Peyer's patch (tissue), 4 donors: ENCODE data around the gene AOC1. TPM values are rescaled to one million over a fixed set of nuclear protein-coding genes. Genes with fewer than 3 reads are reported as not detected.
A peak's percentile ranks its signal among the peaks of the same experiment; 100 is the strongest.

ENCODE experiments used
- DNase-seq, 3 donors: peaks; one replicate each; pipeline ENCODE4 v3.0.0-alpha.2; 2017 to 2019
- H3K27ac ChIP-seq, 4 donors: fragments of 200-600 bp; sonication (generic); one replicate each; pipeline ENCODE4 v1.5.1; 2016 to 2019
- H3K27me3 ChIP-seq, 2 donors: fragments of 200-600 bp; sonication (generic); one replicate each; pipeline ENCODE4 v1.5.1; 2019
- H3K36me3 ChIP-seq, 3 donors: fragments of 200-600 bp; sonication (generic); one replicate each; pipeline ENCODE4 v1.5.1; 2016 to 2019
- H3K4me1 ChIP-seq, 4 donors: fragments of 200-600 bp; sonication (generic); one replicate each; pipeline ENCODE4 v1.5.1; 2016 to 2019
- H3K4me3 ChIP-seq, 4 donors: fragments of 200-600 bp; sonication (generic); 1 replicate in 3 of 4; 2 replicates in 1 of 4; pipeline ENCODE4 v1.5.1; 2016 to 2019; ENCODE audit warnings: mild to moderate bottlenecking in 1 of 4
- H3K9me3 ChIP-seq, 4 donors: fragments of 200-600 bp; sonication (generic); one replicate each; pipeline ENCODE4 v1.5.1; 2016 to 2019; ENCODE audit warnings: mild to moderate bottlenecking in 1 of 4
- POLR2A ChIP-seq, 2 donors: fragments of 450-650 bp; IDR thresholded peaks; one replicate each; pipeline ENCODE4 v1.5.1; 2017; ENCODE audit warnings: antibody characterized with exemption in 2 of 2, mild to moderate bottlenecking in 2 of 2, moderate library complexity in 2 of 2
- total RNA-seq, 4 donors: library from RNA; depleted of rRNA; stranded (reverse); fragments of >200 nt; gene quantifications; one replicate each; pipeline ENCODE4 v1.1.0, GENCODE V29; 2016
- TF ChIP-seq, protein P1 (sequence below), 6 experiments: fragments of 450-650 bp in 4 of 6; fragments of 200-600 bp in 2 of 6; sonication (generic) in 1 of 6; IDR thresholded peaks; one replicate each; pipeline ENCODE4 v1.5.1; 2017 to 2019; ENCODE audit warnings: antibody characterized with exemption in 6 of 6, mild to moderate bottlenecking in 3 of 6, moderate library complexity in 1 of 6

The AOC1 gene
- total RNA-seq, 4 donors from 2014 or later: 9.1 to 1,314 (median 833) TPM

DNA sequence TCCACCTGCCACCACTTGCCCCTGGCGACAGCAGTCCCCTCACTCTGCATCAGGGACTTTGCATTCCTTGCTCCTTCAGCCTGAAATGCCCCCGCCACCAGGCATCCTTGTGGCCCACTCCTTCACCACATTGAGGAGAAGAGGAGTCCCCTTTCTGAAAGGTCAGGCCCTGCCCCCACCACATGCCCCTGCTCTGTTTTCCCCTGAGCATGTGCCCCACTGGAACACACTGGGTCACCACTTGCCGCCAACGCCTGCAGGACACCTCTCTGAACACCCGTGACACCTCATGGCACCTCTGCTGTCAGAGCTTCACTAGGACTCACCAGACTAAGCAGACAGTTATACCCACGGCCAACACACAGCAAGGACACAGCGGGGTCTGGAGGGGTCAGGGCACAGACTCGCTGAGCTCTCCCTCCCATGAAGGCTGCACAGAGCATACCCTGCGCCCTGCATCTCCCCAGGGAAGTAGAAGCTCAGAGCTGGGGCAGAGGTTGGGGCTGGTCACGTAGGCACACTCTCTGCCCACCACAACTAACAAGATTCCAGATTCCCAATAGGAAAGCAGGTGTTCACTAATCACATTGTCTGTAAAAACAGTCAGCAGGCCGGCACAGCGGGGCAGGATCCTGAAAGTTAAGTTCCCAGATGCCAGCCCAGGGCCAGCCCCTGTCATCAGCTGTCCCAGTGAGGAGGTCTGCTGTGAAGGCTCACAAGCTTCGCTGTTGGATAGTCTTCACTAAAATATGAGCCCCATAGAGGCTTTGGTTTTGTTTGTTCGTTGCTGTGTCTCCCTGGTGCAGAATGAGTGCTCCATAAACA is 5.8 kb upstream of the AOC1 start:
- H3K4me3 ChIP-seq: no peak overlapping the region
- no peak for DNase-seq
- no peak for TF ChIP-seq POLR2A (IDR thresholded peaks at IDR 0.05)
- TF ChIP-seq, protein P1, sequence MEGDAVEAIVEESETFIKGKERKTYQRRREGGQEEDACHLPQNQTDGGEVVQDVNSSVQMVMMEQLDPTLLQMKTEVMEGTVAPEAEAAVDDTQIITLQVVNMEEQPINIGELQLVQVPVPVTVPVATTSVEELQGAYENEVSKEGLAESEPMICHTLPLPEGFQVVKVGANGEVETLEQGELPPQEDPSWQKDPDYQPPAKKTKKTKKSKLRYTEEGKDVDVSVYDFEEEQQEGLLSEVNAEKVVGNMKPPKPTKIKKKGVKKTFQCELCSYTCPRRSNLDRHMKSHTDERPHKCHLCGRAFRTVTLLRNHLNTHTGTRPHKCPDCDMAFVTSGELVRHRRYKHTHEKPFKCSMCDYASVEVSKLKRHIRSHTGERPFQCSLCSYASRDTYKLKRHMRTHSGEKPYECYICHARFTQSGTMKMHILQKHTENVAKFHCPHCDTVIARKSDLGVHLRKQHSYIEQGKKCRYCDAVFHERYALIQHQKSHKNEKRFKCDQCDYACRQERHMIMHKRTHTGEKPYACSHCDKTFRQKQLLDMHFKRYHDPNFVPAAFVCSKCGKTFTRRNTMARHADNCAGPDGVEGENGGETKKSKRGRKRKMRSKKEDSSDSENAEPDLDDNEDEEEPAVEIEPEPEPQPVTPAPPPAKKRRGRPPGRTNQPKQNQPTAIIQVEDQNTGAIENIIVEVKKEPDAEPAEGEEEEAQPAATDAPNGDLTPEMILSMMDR (IDR thresholded peaks at IDR 0.05): no peak
- H3K4me1 ChIP-seq: no peaks in the 10 kb centered on the region
- H3K27me3 ChIP-seq: no peaks in the 10 kb centered on the region
- no peaks in the 10 kb centered on the region for H3K9me3 ChIP-seq
- no peaks in the 10 kb centered on the region for H3K36me3 ChIP-seq
- no peak overlapping the region for H3K27ac ChIP-seq

DNA sequence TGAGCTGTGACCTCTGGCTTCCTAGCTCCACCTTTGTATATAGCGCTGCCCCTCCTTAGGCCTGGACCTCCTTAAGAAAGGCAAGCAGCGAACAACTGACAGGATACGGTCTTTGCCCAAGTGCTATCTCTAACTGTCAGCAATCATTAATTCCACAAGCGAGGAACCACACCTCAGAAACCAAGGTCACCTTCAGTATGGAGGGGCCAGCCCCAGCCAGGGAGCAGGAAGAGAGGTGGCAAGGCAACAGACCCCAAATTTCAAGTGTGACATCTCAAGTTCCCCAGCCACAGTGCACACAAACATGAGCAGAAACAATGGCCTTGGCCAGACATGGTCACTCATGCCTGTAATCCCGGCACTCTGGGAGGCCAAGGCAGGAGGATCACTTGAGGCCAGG is 4.8 kb upstream of the AOC1 start:
- TF ChIP-seq POLR2A (IDR thresholded peaks at IDR 0.05): no peak
- TF ChIP-seq, protein P1 (IDR thresholded peaks at IDR 0.05): no peak
- no peak overlapping the region for H3K27ac ChIP-seq
- peaks cover 0 to 3% (median 0%) of the 10 kb centered on the region in 4 donors for H3K4me1 ChIP-seq
- H3K4me3 ChIP-seq: no peak overlapping the region
- DNase-seq: peak in 1 of 3 donors; percentile 25
- no peaks in the 10 kb centered on the region for H3K27me3 ChIP-seq
- no peaks in the 10 kb centered on the region for H3K36me3 ChIP-seq
- H3K9me3 ChIP-seq: no peaks in the 10 kb centered on the region

DNA sequence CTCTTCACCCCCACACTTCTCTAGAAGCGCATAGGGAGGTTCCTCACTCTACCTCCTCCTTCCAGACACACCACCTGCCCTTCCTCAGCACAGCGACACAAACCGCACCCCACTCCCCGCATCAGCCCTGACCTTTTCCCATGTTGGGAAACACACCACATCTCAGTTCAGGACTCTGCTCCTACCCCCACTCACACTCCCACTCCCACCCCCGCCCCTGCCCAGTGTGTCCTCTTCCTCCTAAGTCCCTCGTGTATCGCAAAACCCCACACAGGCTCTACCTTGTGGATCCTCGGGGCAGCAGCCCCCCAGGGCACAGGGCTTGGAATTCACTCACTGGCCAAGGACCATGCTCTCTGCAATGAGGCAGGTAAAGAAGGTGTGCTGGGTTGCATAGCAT is 4.2 kb upstream of the AOC1 start:
- DNase-seq: peak in 1 of 3 donors; percentile 4
- peaks cover 0 to 3% (median 0%) of the 10 kb centered on the region in 4 donors for H3K4me1 ChIP-seq
- H3K27me3 ChIP-seq: no peaks in the 10 kb centered on the region
- no peak for TF ChIP-seq POLR2A (IDR thresholded peaks at IDR 0.05)
- H3K27ac ChIP-seq: no peak overlapping the region
- H3K4me3 ChIP-seq: no peak overlapping the region
- H3K36me3 ChIP-seq: no peaks in the 10 kb centered on the region
- no peaks in the 10 kb centered on the region for H3K9me3 ChIP-seq

DNA sequence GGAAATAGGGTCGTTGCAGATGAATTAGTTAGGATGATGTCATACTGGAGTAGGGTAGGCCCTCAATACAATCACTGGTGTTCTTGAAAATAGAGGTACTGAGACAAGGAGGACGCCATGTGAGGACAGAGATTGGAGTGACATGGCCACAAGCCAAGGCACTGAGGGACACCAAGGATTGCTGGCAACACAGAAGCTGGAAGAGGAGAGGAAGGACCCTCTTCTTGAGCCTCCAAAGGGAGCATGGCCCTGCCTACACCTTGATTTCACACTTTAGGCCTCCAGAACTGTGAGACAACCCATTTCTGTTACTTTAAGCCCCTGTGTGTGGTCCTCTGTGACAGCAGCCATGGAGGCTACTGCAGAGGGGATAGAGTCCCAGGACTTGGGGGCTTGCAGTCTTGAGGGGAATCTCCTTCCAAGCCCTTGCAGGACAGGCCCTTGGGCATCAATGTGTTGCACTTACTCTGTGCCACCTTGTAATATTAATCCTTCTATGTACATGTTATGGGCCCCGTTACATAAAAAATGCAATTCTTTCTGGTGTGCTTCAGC is 3.7 kb upstream of the AOC1 start:
- TF ChIP-seq POLR2A (IDR thresholded peaks at IDR 0.05): no peak
- TF ChIP-seq, protein P1 (IDR thresholded peaks at IDR 0.05): no peak
- no peaks in the 10 kb centered on the region for H3K9me3 ChIP-seq
- no peak overlapping the region for H3K4me3 ChIP-seq
- peak in 1 of 3 donors; percentile 18 for DNase-seq
- peaks cover 0 to 3% (median 0%) of the 10 kb centered on the region in 4 donors for H3K4me1 ChIP-seq
- no peaks in the 10 kb centered on the region for H3K27me3 ChIP-seq
- no peak overlapping the region for H3K27ac ChIP-seq
- H3K36me3 ChIP-seq: no peaks in the 10 kb centered on the region

DNA sequence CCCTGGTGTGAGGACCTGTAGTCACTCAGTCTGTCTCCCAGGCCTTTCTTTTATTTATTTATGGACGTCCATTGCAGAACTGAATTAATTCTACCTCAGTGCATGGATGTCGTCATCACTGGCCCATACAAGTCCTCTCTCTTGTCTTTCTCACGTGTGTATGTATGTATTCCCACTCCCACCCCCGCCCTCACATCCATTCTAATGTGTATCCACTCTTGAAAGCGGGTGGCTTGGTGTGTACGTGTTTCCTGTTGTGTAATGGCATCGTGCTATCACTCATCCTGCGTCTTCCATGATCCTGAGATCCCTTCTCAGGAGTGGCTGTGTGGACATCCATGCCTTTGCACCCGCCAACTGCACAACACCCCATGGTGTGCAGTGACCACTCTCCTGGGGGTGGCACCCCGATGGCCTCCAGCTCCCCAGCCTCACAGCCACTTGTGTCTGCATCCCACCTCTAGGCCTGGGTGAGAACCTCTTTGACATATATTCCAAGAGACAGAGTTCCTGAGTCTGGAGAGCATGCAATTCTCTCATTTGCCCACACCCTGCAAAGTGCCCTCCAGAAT is 3.0 kb upstream of the AOC1 start:
- Histone ChIP-seq H3K4me3 (no peak overlapping the region), H3K27ac (no peak overlapping the region), H3K4me1 (peaks cover 0 to 3% (median 0%) of the 10 kb centered on the region in 4 donors), H3K36me3 (no peaks in the 10 kb centered on the region), H3K9me3 (no peaks in the 10 kb centered on the region), H3K27me3 (no peaks in the 10 kb centered on the region)
- TF ChIP-seq, protein P1 (IDR thresholded peaks at IDR 0.05): no peak
- no peak for TF ChIP-seq POLR2A (IDR thresholded peaks at IDR 0.05)
- DNase-seq: peak in 1 of 3 donors; percentile 31

DNA sequence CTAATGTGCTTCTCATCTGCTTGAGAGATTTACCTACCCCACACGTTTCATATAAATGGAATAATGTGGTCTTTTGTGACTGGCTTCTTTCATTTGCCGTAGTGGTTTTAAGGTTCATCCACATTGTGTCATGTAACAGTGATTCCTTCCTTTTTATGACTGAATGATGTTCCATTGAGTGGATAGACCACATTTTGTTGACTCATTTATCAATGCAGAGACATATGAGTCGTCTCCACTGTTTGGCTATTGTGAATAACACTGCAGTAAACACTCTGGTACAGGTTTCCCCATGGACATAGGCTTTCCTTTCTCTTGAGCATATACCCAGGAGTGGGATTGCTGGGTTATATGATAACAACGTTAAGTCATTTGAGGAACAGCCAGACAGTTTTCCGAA is 2.0 kb upstream of the AOC1 start:
- DNase-seq: no peak
- Histone ChIP-seq H3K9me3 (no peaks in the 10 kb centered on the region), H3K4me1 (peaks cover 0 to 3% (median 0%) of the 10 kb centered on the region in 4 donors), H3K4me3 (no peak overlapping the region), H3K27me3 (no peaks in the 10 kb centered on the region), H3K27ac (no peak overlapping the region), H3K36me3 (no peaks in the 10 kb centered on the region)
- TF ChIP-seq POLR2A (IDR thresholded peaks at IDR 0.05): no peak
- TF ChIP-seq, protein P1 (IDR thresholded peaks at IDR 0.05): no peak
